Bone marrow (tissue), 2 donors: ENCODE data around the gene BSG.
A peak's percentile ranks its signal among the peaks of the same experiment; 100 is the strongest.

Experiments
- DNase-seq, 2 donors: peaks; one replicate each; lab custom pipeline; 2025; lab: John Stamatoyannopoulos, UW

Gene BSG

GRCh38 chr19:540867-541637 lies 31.3 kb upstream of the BSG start:
- no peak for DNase-seq

DNA sequence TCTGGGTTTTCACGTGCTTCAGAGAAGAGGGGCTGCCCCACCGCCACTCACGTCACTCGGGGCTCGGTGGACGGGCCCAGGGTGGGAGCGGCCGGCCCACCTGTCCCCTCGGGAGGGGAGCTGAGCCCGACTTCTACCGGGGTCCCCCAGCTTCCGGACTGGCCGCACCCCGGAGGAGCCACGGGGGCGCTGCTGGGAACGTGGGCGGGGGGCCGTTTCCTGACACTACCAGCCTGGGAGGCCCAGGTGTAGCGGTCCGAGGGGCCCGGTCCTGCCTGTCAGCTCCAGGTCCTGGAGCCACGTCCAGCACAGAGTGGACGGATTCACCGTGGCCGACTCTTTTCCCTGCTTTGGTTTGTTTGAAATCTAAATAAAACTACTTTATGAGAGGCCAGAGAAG lies 30.7 kb upstream of the BSG start:
- no peak for DNase-seq

DNA sequence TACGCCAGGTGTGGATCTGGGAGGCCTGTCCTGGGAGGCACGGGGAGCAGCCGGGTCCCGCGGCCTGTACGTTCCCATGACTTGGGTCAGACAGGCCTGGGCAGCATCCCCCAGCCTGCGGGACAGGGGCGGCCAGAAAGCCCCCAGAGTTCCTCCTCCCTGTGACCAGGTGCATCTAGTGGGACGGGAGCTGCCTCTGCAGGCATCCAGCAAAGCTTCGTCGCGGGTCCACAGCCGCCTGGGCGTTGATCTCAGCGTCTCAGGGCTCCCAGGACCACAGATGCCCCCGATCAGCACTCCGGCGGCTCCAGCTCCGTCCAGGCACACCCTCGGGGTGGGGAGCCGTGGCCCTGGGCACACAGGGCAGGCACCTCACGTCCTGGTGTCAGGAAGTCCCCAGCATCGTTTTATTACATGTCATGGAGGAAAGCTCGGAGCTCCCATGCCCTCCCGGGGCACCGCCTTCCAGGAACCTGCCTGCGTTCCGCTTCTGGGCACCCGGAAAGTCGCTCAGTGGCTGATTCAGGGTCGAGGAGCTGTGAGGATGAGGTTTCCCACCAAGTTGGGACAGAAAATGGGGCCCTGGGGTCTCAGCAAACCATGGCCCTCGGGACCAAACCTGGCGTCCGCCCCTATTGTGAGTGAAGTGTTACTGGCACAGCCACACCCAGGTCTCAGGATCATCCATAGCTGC lies 30.1 kb upstream of the BSG start:
- no peak for DNase-seq

GRCh38 chr19:543910-544608 lies 28.3 kb upstream of the BSG start, which contains the start of gene GZMM:
GZMM (plus strand) TSS chr19:544053; CDS start chr19:544072, 19 bp downstream.
- DNase-seq = no peak

- DNase-seq = no peak
Observed at GRCh38 chr19:547117-547516, 25.3 kb upstream of the BSG start.

DNA sequence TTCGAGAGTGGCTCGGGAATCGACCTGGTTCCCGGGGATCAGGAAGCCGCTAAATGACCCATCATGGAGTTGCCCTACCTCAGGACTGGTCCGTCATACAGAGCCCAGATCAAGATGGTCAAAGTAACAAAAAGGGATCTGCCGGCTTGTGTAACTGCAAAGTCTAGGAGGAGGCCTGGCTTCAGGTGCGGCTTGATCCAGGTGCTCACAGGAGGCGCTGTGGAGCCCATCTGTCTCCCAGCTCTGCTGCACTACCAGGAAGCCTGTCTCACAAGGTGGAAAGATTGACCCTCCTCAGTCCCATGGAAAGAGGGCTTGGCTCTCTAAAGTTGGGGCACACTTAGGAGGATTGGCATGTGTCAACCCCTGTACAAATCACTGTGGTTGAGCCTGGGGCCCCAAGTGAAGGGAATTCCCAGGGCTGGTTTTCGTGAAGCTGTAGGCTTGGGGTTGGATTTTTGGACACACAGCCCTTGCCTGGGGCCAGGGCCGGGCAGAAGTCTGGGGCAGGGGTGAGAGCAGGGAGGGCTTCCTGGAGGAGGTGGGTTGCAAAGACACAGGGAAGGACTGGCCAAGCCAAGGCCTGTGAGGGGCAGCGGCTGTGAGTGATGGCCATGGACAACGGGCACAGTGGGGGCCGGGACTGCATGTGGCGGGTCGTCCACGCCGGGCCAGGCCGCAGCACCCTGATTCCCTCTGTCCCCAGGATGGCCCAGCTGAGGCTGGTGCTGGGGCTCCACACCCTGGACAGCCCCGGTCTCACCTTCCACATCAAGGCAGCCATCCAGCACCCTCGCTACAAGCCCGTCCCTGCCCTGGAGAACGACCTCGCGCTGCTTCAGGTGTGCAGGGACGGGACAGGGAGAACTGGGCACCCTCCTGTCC lies 24.3 kb upstream of the BSG start:
- no peak for DNase-seq

DNA sequence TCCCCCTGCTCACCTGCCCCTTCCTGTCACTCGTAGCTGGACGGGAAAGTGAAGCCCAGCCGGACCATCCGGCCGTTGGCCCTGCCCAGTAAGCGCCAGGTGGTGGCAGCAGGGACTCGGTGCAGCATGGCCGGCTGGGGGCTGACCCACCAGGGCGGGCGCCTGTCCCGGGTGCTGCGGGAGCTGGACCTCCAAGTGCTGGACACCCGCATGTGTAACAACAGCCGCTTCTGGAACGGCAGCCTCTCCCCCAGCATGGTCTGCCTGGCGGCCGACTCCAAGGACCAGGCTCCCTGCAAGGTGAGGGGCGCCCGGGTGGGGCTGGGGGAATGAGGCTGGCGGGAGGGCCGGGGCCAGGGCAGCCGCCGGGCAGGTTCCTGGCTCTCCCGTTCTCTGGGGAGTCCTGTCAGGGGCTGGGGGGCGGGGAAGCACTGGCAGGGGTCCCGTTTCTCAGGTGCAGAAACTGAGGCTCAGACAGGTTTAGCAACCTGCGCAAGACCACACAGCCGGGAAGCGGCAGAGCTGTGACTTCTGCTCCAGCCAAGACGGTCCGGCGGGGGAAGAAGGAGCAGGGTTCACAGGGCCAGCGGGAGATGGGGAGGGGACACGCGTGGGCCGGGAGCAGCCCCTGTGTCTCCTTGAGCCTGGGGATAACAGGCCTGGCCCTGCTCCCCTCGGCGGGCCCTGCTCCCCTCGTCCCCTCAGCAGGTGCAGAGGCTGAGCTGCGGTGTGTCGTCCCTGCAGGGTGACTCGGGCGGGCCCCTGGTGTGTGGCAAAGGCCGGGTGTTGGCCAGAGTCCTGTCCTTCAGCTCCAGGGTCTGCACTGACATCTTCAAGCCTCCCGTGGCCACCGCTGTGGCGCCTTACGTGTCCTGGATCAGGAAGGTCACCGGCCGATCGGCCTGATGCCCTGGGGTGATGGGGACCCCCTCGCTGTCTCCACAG lies 23.2 kb upstream of the BSG start:
- no peak for DNase-seq

DNA sequence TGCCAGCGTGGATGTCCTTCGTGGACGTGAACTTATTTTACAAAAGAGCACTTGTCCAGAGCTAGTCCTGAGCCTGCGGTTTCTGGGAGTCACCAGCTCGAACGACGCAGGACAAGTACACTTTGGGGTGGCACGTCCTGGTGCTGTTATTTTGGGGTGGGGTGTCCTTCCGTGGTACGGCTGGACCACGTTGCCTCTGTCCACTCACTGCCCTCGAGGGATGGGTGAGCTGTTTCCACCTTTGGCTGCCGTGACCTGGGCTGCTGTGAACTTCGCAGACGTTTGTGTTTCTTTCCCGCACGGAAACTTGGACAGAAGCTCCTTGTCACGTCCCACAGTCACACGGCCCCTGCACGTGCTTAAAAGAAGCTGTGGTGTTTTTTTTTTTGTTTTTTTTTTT lies 17.6 kb upstream of the BSG start:
- no peak for DNase-seq

DNA sequence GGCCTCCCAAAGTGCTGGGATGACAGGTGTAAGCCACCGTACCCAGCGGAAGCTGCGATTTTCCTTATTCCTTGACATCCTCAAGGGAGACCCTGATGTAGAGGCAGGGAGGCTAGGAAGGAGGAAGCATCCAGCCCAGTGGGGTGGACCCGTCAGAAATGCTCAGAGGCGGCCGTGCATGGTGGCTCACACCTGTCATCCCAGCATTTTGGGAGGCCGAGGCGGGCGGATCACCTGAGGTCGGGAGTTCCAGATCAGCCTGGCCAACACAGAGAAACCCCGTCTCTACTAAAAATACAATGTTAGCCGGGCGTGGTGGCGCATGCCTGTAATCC lies 17.0 kb upstream of the BSG start:
- no peak for DNase-seq

DNA sequence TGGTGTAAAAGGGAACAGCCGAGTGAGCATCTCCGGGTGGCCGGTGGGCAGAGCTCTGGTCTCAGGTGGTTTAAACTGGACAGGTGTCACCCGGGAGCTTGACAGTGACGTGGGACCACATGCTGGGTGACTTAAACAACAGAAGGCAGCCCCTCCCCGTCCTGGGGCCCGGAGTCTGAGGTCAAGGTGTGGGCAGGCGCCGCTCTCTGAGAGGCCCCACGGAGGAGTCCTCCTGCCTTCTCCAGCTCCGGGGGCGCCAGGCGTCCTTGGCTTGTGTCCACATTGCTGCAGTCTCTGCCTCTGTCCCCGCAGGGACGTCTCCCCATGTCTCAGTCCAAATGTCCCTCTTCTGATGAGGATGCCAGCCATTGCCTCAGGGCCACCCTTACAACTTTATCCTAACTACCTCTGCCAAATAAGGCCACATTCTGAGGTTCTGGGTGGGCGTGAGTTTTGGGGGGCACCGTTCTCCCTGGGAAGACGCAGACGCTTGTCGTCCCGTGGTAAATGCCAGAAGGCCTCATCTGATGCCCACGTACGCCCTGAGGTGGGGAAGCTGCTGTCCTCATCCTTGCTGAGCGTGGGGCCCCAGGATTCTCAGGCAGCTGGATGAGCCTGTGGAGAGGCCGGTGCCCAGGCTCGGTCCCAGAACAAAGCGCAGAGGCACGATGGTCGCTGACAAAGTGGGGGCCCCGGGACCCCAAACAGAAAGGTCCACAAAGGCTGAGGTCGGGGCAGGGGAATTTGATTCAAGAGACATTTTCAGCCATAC lies 15.6 kb upstream of the BSG start:
- no peak for DNase-seq

DNA sequence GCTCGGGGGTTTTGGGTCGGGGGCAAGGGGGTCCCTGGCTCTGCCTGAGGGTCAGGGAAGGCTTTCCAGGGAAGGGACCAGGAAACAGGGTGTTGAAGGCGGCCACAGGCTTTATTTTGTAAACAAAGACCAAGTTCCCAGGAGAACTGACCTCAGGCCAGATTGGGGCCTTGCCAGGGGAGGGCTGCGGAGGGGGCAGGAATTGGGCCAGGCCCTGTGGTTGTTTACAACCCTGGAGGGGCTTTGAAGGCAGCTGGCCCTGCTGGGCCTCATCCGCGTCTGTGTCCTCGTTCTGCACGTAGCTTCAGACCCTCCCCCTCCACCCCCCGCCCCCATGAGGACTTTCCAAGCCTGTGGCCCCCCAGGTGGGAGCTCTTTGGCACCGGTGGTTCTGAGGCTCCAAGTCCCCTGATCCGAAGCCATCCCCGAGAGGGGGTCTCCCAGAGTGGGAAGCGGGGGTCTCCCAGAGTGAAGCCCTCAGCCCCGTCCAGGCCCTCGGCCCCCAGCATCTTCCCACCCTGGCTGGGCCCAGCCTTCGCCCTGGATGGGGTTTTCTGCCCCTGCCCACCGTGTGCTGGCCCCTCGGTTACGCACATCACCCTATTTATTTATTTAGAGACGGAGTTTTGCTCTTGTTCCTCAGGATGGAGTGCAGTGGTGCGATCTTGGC lies 13.5 kb upstream of the BSG start:
- no peak for DNase-seq

DNA sequence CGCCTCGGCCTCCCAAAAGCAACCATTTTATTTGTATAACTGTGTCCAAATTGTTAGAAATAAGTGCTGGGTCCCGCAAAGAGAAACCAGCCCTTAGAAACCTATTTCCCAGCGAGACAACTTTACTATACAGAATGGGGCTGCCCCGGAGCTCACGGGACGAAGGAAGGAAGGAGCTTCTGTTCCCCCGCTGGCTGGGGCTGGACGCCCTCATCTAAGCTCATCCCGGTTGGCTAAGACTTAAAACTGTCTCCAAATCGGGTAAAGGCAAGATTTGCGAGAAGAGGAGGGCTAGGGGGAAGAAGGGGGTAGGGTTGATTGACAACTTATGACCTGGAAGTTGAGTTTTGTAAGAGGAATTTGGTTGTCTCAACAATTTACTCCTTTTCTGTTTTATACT lies 12.3 kb upstream of the BSG start:
- DNase-seq = no peak

DNA sequence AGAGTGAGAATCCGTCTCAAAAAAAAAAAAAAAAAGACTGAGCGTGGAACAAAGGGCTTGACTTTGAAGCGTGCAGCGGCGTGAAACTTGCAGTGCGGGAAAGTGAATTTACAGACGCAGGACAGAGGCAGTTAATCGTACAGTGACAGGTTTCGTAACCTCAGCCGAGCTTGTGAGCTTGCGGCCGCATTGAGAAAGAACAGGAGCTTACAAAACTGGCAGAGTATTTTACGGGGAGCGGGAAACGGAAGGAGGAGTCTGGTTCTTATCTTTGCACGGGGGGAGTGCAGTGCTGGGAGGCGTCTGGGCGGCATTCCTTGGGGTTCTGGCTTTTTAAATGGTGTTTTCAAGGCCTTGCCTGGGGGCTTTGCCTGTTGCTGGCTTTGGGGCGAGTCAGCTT lies 6.0 kb upstream of the BSG start:
- peak in 1 of 2 donors; percentile 28 for DNase-seq

DNA sequence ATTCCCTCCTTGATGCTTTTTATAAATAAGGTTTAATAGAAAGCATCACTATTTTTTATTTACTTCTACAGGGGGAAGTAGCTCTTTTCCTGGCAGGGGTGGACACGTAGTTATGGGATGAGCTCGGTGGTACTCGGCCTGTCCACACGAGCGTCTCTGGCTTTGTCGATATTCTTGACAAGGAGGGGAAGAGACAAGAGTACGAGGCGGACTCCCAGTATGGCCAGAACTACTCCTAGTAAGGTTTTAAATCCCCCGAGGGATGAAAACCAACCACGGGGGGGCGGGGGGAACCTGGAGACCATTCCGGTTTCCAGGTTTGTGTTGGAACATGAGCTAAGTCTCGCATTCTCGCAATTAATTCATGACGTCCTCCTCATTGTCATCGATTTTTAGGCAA lies 5.6 kb upstream of the BSG start:
- DNase-seq = no peak

DNA sequence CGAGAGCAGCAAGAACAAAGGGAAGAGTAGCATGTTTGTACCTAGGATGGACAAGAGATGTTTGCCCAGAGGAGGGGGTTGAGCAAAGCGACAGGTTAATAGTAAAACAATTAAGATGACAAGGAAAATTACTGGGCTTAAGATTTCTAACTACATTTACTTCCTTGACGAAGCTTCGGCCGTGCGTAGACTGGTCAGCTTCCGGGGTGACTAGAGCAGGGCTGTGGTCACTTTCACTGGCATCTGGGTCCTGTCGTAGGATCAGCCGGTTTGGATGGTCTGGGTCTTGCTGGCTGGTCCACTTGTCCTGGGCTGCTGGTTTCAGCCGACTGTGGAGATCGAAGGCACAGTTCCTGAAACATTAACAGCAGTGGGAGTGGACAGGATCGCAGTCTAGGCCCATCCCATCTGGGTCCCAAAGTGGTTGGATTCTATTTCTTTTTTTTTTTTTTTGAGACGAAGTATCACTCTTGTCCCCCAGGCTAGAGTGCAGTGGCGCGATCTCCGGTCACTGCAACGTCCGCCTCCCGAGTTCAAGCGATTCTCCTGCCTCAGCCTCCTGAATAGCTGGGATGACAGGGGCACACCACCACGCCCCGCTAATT lies 5.0 kb upstream of the BSG start:
- DNase-seq = no peak

DNA sequence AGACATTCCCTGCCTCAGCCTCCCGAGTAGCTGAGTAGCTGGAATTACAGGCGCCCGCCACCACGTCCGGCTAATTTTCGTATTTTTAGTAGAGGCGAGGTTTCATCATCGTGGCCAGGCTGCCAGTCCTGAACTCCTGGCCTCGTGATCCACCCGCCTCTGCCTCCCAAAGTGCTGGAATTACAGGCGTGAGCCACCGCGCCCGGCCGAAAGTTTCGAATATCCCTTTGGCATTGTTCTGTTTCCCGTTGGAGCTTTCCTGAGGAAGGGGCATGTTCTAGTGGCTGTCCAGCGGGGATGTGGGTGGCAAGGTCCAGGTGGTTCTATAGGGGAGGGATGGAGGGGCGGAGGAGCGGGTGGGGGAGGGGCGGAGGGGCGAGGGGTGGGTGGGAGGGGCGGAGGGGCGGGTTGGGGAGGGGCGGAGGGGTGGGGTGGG lies 2.1 kb upstream of the BSG start:
- DNase-seq = no peak

GRCh38 chr19:570937-571565 lies 1.3 kb upstream of the BSG start:
- peak; percentile 47 to 53 for DNase-seq

GRCh38 chr19:571566-571974 lies 826 bp upstream of the BSG start:
- peak in 1 of 2 donors; percentile 47 for DNase-seq
